SKM-1 (cell line): ENCODE results near the gene MESP2.
A peak's percentile ranks its signal among the peaks of the same experiment; 100 is the strongest.

ENCODE experiments used
- DNase-seq: peaks from one replicate; lab custom pipeline; 2025; ENCODE audit not compliant: unreplicated experiment; lab: John Stamatoyannopoulos, UW

The MESP2 gene, protein sequence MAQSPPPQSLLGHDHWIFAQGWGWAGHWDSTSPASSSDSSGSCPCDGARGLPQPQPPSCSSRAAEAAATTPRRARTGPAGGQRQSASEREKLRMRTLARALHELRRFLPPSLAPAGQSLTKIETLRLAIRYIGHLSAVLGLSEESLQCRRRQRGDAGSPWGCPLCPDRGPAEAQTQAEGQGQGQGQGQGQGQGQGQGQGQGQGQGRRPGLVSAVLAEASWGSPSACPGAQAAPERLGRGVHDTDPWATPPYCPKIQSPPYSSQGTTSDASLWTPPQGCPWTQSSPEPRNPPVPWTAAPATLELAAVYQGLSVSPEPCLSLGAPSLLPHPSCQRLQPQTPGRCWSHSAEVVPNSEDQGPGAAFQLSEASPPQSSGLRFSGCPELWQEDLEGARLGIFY

DNA sequence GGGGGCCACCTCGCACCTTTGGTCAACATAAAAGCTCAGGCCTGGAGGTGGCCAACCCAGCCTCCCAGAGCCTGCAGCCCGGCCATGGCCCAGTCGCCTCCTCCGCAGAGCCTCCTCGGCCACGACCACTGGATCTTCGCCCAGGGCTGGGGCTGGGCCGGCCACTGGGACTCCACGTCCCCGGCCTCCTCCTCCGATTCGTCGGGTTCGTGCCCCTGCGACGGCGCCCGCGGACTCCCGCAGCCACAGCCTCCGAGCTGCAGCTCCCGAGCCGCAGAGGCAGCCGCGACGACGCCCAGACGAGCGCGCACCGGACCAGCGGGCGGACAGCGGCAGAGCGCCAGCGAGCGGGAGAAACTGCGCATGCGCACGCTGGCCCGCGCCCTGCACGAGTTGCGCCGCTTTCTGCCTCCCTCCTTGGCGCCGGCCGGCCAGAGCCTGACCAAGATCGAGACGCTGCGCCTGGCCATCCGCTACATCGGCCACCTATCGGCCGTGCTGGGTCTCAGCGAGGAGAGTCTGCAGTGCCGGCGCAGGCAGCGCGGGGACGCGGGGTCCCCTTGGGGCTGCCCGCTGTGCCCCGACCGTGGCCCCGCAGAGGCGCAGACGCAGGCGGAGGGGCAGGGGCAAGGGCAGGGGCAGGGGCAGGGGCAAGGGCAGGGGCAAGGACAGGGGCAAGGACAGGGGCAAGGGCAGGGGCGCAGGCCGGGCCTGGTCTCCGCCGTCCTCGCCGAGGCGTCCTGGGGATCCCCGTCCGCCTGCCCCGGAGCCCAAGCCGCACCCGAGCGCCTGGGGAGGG is at the start of gene MESP2:
TSS of gene MESP2 (plus strand) at position 59 of the 799 bp plus-strand sequence. CDS start at position 85, 26 bp downstream.
- peak; percentile 21 for DNase-seq

DNA sequence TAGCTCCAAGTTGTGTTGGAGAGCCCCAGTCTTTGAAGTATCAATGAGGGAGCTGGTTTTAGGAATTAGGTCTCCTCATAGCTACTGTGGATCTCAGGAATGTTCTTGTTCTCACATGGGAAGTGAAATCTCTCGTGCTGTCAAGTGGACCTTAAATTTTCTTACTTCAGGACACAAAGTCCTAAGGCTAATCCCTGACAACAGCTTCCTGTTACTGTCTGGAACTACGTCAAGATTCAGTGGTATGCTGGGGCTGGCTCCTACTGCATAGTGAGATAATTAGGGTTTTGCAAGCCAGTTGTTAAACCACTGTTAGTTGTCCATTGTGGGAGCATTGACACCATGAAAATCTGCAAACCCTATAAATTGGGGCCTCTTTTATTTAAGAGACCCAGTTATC is 47.9 kb upstream of the MESP2 start:
- no peak for DNase-seq

DNA sequence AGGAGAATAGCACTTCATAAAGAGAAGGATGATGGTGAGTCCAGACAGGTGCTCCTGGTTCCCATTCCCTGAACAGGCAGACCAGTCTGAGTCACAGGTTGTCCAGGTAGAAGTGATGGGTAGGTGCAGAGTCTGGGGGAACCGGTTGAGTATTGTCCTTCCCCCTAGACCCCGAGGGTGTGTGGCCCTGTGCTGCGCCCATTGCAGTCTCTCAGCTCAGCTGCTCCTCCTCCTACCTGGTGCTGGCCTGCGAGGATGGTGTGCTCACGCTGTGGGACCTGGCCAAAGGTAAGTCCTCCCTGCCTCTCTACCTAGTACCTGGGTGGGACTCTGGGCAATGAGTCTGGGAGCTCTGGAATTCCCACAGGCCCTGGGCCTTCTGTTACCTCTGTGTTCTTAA is 44.9 kb upstream of the MESP2 start:
- DNase-seq: no peak

DNA sequence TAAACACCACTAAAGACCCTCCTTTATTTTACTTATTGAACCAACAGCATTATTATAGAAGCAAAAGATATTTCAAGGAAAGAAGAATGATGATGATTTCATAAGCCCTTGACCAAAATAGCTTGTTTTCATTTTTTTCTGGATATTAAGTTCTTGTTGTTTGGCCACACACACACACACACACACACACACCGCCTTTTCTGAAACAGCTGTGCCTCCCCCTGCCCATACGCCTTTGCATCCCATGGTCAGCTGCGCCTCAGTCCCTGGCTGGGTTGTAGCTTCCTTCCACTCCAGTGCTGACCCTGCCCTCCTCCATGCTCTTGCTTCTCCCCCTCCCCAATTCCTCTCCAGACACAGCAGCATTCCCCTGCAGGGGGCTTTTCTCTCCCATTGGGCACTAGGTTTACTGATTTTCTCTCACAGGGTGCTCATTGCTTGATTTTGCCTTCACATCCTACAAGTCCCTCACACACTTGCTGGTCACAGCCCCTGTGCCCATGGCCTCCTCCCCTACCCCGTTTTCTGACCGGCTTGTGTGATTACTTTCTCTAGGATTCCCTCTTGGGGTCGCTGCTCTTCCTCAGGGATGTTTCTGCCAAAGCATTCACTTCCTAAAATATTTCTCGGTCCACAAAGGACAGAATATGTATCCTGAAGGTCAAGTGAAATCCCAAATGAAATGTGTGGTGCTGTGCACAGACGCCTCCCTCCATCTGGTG is 43.5 kb upstream of the MESP2 start:
- no peak for DNase-seq

DNA sequence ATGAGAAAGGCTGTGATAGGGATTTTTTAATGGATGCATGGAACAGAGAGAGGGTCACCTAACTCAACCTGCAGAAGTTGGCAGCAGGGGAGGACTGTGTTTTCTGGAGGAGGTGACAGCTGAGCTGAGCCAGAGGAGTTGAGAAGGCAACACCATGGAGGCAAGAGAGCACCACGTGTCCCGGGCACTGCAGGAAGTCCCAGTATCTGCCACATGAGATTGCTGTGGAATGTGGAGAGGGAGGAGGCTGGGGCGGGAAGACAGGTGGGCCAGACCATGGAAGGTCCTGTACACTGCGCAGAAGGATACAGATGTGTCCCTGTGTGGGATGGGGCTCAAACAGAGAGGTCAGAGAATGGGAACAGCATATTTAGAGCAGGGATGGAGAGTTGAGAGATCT is 40.4 kb upstream of the MESP2 start:
- no peak for DNase-seq

DNA sequence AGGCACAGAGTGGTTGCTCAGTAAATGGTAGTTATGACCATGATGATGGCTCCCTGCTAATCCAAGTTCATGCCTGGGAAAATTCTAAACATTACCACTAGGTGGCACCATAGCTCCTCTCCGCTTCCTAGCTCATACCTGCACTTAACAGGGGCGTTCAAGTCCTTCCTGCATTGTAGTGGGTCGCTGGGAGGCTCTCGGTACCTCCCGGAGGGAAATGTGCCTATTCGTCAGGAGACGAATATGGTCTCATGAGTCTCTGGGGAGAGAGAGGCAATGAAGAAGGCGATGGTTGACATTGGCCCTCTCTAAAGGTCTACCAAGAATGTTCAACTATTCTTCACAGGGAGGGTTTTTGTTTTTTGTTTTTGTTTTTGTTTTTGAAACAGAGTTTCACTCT is 36.0 kb upstream of the MESP2 start:
- DNase-seq: peak; percentile 69

DNA sequence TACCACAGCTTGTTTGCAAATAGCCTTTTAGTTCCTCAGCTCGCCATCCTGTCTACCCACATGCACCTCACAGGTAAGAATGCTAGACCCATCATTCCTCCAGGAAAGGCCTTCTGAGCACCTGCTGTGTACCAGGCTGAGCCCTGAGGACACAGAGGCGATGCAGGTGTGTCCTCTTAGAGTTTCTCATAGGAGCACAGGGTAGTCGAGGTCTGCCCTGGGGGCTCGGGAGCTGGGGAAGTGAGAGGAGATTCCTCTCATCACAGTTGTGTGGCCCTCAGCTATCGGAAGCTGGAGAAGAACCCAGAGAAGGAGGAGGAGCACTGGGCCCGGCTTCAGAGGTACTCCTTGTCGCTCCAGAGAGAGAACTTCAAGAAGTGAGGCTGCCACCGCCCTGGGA is 33.1 kb upstream of the MESP2 start:
- DNase-seq: no peak

DNA sequence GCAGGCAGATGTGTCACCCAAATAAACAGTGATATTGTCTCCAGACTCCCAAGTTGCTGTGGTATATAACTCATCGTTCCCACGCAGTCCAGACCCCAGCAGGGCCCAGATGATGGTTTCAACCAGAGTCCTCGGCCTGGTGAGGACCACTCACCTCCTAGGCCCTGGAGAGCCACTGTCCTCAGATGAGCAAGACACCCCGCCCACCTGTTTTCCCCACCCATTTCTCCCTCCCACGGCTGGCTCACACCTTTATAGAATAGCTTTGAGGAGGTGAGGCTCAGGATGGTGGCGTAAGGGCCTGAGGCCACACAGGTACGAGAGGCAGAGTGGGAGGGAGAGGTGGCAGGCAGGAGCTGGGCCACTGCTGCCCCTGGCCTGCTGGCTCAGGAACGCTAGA is 32.5 kb upstream of the MESP2 start:
- DNase-seq: no peak

DNA sequence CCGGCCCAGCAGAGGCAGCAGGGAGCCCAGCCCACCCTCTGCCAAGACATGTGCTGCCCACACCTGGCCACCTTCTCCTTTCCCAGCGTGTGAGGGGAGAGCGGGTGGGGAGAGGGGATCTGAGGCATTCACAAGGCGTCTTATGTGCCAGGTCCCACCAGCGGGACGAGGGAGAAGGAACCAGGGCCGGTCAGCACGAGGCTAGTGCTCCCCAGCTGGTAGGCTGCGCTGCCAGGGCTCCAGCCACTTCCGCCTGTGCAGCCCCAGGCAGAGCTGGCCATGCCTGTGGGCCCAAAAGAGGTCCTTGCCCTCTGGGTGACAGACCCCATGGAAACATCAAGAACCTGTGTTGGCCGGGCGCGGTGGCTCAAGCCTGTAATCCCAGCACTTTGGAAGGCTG is 31.0 kb upstream of the MESP2 start:
- DNase-seq: no peak

DNA sequence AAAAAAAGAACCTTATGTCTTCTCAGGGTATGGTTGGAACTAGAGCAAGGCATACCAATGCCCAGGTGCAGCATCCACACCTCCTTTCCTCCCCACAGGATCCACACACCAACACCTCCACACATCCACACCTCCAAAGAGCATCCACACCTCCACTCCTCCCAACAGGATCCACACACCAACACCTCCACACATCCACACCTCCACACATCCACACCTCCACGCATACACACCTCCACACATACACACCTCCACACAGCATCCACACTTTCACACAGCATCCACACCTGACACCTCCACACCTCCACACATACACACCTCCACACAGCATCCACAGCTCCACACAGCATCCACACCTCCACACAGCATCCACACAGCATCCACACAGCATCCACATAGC is 30.4 kb upstream of the MESP2 start:
- no peak for DNase-seq

DNA sequence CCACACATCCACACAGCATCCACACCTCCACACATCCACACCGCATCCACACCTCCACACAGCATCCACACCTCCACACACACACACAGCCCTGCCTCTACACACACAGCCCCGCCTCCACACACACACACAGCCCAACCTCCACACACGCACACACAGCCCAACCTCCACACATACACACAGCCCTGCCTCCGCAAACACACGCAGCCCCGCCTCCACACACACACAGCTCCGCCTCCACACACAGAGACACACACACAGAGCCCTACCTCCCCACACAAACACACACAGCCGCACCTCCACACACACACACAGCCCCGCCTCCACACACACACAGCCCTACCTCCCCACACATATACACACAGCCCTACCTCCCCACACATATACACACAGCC is 29.7 kb upstream of the MESP2 start:
- DNase-seq: no peak

DNA sequence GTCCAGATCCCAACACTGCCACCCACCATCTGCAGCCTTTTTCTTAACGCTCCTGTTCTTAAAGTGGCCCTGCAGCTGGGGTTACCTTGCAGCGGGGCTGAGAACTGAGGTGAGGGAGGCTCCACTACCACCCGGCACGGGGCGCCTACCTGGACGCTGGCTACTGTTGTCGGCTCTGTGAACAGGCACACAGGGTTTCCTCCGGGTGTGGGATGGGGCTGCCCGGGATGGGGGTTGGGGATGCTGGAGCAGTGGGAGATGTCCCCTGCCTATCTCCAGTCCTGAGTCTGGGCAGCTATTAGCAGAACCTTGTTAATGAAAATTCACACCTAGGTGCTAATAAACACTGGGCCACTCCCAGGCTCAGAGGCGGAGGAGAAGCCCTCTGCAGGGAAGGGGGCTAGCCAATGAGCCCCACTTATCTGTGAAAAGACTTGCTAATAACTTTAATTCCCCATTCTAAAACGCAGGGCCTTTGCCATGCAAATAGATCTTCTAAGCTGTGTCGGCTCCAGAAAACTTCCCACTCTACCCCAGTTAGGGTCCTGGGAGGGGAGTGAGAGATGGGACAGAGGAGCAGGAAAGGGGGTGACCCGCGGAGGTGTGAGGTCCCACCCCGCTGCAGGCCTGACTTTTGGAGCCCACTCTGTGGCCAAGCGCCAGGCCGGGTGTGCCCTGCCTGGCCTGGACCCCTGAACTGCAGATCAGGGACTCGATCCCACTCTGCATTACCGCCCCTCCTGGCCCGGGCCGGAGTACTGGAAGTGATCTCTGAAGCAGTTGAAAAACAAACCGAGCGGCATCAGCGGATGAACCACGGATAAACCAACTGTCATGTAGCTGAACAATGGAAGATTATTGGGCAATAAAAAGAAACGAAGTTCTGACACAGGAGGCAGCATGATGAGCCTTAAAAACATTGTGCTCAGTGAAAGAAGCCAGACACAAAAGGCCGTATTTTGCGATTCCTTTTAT is 28.1 kb upstream of the MESP2 start:
- DNase-seq: no peak

DNA sequence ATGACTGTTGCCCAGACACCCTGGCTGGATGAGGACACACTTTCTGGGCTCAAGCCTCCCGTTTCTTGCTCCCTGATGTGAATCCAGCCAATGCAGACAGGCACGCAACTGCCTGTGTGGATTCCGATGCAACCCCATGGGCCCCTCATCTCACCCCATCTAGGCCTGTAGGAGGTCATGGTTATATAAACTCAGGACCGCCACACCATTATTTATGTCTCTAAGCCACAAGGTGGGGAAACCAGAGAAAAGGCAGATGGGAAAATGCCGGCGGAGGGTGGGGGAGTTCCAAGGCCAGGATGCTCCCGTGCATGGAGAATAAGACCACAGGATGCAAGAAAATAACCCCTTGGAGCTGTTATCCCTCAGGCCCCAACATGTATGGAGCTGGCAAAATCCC is 27.1 kb upstream of the MESP2 start:
- DNase-seq: no peak

DNA sequence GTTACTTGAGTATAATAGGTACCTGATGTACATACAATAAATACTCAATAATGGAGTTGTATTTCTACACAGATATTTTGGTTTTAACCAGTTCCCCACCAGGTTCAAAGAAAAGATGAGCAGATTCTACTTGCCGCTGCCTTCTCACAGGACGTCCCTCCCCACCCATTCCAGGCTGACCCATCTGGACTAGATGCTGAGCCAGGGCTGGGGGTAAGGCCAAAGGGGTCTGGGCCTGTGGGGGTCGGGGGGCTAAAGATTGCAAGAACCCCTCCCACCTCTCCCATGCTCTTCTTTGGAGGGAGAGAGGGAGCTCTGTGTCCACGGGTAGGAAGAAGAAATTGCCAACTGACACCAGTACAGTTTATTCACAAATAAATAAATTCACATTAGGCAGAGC is 26.6 kb upstream of the MESP2 start:
- no peak for DNase-seq

DNA sequence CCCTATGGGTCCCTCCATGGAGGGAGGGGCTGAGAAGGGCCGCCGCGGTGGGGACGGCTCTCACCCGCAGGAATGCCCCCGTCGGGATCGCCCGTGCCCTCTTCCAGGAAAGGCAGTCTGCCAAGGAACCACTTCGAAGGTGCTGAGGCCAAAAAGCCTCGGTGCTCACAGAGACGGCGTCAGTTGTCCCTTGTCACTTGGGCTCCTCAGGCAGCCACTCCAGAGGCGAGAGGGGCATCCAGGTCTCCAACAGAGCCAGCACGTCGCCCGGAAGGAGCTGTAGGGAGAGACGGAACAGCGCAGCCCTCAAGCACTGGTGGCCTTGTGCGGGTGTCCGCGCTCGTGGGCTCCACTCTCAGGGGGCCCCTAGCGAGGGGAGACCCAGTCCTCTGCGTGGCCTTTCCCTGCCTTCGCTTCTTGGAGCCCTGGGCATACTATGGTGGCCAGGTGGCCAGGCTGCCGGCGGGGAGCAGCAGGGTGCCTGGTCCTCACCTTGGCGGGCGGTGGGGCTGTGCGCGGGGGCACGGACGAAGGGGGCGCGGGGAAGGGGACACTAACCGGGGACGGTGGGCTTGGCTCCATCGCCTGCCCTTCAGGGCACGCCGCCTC is 26.1 kb upstream of the MESP2 start:
- DNase-seq: no peak

DNA sequence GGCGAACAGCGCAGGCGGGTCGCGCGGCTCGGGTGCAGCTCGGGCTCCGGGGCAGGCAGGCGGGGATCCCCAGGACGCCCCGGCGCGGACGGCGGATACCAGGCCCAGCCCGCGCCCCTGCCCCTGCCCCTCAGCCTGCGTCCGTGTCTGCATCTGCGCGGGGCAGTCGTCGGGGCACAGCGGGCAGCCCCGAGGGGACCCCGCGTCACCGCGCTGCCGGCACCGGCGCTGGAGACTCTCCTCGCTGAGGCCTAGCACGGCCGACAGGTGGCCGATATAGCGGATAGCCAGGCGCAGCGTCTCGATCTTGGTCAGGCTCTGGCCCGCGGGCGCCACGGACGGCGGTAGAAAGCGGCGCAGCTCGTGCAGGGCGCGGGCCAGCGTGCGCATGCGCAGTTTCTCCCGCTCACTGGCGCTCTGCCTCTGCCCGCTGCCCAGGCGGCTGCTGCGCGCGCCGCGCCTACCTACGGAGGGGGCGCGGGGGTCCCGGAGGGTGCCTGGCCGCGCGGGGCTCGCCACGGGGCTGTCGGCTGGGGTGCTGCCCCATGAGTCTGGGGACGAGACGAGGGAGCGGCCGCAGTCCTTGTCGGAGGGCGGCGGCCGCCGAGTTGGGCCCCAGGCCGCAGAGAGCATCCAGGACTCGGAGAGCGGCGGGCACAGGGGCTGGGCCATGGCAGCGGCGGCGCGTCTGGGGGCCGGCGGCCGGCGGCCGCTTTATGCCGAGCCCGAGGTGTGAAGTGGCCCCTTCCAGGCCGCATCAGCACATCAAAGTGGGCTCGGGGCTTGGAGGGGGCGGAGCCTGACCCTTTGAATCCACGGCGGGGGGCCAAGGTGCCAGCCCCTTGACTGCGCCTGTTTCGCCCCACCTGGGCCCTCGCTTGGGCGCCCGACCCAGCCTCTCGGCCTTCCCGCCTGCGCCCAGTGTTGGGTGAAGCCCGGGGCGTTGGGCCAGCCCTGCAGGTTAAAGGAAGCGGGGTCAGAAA is 25.3 kb upstream of the MESP2 start, which contains the start of gene MESP1:
TSS of gene MESP1 (minus strand) at position 690 of the 983 bp plus-strand sequence. CDS start at position 672, 18 bp downstream.
- DNase-seq: peak; percentile 85

DNA sequence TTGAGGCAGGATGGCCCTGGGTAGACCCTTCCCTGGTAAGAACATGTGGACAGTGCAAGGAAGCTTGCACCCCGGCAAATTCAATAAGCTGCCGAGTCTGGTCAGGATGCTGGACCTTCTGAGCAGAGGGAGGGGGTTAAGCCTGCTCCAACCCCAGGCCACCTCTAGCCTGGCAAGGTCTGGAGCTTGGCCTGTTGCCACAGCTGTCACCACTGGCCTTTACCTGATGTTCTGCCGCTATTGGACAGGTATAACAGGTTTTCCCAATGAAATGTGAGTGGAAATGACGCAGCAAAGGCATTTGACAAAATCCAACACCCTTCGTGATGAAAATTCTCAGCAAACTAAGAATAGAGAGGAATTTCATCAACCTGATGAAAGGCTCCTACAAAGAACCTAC is 24.4 kb upstream of the MESP2 start:
- no peak for DNase-seq

DNA sequence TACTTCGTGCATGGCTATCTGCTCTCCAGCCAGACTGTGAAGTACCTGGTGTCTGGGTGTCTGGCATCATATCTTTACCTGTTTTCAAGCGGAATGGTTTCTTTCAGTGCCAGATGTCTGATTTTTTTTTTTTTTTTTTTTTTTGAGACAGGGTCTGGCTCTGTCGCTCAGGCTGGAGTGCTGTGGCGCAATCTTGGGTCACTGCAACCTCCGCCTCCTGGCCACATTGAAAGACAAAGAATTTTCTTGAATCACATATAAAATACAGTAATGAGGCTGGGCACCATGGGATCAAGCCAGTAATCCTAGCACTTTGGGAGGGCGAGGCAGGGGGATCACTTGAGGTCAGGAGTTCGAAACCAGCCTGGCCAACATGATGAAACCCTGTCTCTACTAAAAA is 22.3 kb upstream of the MESP2 start:
- DNase-seq: no peak
